Osteoblast (primary cell): ENCODE data around the gene RFC5. TPM values are rescaled to one million over a fixed set of nuclear protein-coding genes. Genes with fewer than 3 reads are reported as not detected.

Source experiments
- DNase-seq: peaks from one replicate; pipeline ENCODE4 v3.0.0; 2011; ENCODE audit warnings: low spot score, mixed read lengths; ENCODE audit not compliant: insufficient read length; ENCODE audit errors: missing footprints
- H2AFZ ChIP-seq: 2 replicates; pipeline ENCODE4 v1.6.0; 2011; ENCODE audit warnings: mild to moderate bottlenecking, low read length
- H3K27ac ChIP-seq: 2 replicates; pipeline ENCODE4 v1.5.1; 2011; ENCODE audit warnings: mild to moderate bottlenecking, low read depth, low read length, moderate library complexity
- H3K27me3 ChIP-seq: 2 replicates; pipeline ENCODE4 v1.6.0; 2012; ENCODE audit warnings: mild to moderate bottlenecking, control low read depth, inconsistent platforms, low read length, moderate library complexity; ENCODE audit not compliant: insufficient read depth
- H3K36me3 ChIP-seq: 2 replicates; pipeline ENCODE4 v1.5.1; 2011; ENCODE audit warnings: mild to moderate bottlenecking, low read length, control low read depth, moderate library complexity; ENCODE audit not compliant: insufficient read depth
- H3K4me1 ChIP-seq: 2 replicates; pipeline ENCODE4 v1.5.1; 2011; ENCODE audit warnings: mild to moderate bottlenecking, low read length, control low read depth, moderate library complexity; ENCODE audit not compliant: insufficient read depth
- H3K4me2 ChIP-seq: 2 replicates; pipeline ENCODE4 v1.6.0; 2011; ENCODE audit warnings: mild to moderate bottlenecking, low read length; ENCODE audit not compliant: insufficient read depth
- H3K4me3 ChIP-seq: fragments of 200-600 bp; sonication (generic); 3 replicates; pipeline ENCODE4 v1.5.1; 2012; ENCODE audit warnings: mild to moderate bottlenecking, low read length, inconsistent platforms; ENCODE audit not compliant: insufficient read depth
- H3K79me2 ChIP-seq: 2 replicates; pipeline ENCODE4 v1.6.0; 2012; ENCODE audit warnings: mild to moderate bottlenecking, low read length, control low read depth, inconsistent platforms; ENCODE audit not compliant: insufficient read depth
- H3K9me3 ChIP-seq: 2 replicates; pipeline ENCODE4 v1.5.1; 2011; ENCODE audit warnings: low read depth, low read length, control low read depth
- H4K20me1 ChIP-seq: 2 replicates; pipeline ENCODE4 v1.6.0; 2012; ENCODE audit warnings: mild to moderate bottlenecking, low read length, control low read depth; ENCODE audit not compliant: insufficient read depth
- total RNA-seq: library from RNA; depleted of rRNA; stranded (reverse); fragments of >200 nt; gene quantifications from 2 replicates; pipeline ENCODE4 v1.2.3, GENCODE V29; 2012
- TF ChIP-seq, protein P1 (sequence below): IDR thresholded peaks from 2 replicates; pipeline ENCODE4 v1.5.1; 2011; ENCODE audit warnings: mild to moderate bottlenecking, low read depth, low read length, moderate library complexity; ENCODE audit errors: extremely low read depth

RFC5 gene
- 8.3 and 10.0 TPM in 2 replicates for total RNA-seq

- peaks cover 18% of the 10 kb centered on the region for H3K79me2 ChIP-seq
- peak within 1 kb of the TSS; percentile 98 for H3K4me2 ChIP-seq
- peaks cover 17% of the 10 kb centered on the region for H3K36me3 ChIP-seq
- DNase-seq, result peak; percentile 98
- no peaks in the 10 kb centered on the region for H3K9me3 ChIP-seq
- H4K20me1 ChIP-seq, result no peaks in the 10 kb centered on the region
- TF ChIP-seq, protein P1, sequence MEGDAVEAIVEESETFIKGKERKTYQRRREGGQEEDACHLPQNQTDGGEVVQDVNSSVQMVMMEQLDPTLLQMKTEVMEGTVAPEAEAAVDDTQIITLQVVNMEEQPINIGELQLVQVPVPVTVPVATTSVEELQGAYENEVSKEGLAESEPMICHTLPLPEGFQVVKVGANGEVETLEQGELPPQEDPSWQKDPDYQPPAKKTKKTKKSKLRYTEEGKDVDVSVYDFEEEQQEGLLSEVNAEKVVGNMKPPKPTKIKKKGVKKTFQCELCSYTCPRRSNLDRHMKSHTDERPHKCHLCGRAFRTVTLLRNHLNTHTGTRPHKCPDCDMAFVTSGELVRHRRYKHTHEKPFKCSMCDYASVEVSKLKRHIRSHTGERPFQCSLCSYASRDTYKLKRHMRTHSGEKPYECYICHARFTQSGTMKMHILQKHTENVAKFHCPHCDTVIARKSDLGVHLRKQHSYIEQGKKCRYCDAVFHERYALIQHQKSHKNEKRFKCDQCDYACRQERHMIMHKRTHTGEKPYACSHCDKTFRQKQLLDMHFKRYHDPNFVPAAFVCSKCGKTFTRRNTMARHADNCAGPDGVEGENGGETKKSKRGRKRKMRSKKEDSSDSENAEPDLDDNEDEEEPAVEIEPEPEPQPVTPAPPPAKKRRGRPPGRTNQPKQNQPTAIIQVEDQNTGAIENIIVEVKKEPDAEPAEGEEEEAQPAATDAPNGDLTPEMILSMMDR, result no peak
- peak within 1 kb of the TSS; percentile 99 for H2AFZ ChIP-seq
- H3K4me3 ChIP-seq, result peak within 1 kb of the TSS; percentile 97
- peaks cover 12% of the 10 kb centered on the region for H3K4me1 ChIP-seq
- H3K27ac ChIP-seq, result peak within 1 kb of the TSS; percentile 78
- H3K27me3 ChIP-seq, result no peaks in the 10 kb centered on the region
Measured at GRCh38 chr12:118016424-118017264, at the start of gene RFC5. RFC5 (plus strand) TSS chr12:118016703; CDS start chr12:118016828, 125 bp downstream.

- Histone ChIP-seq H4K20me1 (no peaks in the 10 kb centered on the region), H3K79me2 (no peaks in the 10 kb centered on the region), H3K27me3 (peaks cover 31% of the 10 kb centered on the region), H3K4me3 (no peak overlapping the region), H2AFZ (no peak overlapping the region), H3K4me2 (no peak overlapping the region), H3K9me3 (no peaks in the 10 kb centered on the region), H3K36me3 (no peaks in the 10 kb centered on the region), H3K4me1 (no peaks in the 10 kb centered on the region), H3K27ac (no peak overlapping the region)
- no peak for DNase-seq
- TF ChIP-seq, protein P1, result no peak
Measured at GRCh38 chr12:117967043-117967442, 49.5 kb upstream of the RFC5 start.

DNA sequence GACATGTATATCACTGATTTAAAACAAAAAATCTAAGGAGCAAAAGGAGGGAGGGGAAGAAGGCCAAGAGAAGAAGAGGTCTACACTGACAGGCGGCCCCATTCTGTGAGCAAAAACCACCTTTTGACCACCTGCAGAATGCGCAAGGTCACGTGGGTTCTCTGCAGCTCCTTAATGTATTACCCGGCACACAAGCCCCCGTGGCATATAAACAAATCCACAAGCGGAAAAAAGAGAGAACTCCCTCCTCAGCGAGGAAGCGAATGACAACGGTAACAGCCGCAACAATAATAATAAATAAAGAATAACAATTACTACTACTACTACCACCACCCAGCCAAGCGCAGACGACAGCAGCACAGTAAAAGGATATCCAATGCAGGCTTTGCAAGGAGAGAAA is 49.0 kb upstream of the RFC5 start:
- H3K27me3 ChIP-seq, result peaks cover 31% of the 10 kb centered on the region
- DNase-seq, result no peak

More for the DNA sequence above, 49.0 kb upstream of the RFC5 start:
- Histone ChIP-seq H3K27ac (no peak overlapping the region), H3K4me2 (no peak overlapping the region), H3K79me2 (no peaks in the 10 kb centered on the region), H2AFZ (no peak overlapping the region), H3K4me3 (no peak overlapping the region), H3K36me3 (no peaks in the 10 kb centered on the region), H3K4me1 (no peaks in the 10 kb centered on the region), H4K20me1 (no peaks in the 10 kb centered on the region), H3K9me3 (no peaks in the 10 kb centered on the region)
- TF ChIP-seq, protein P1, result no peak
